ENCODE data around the gene TAF5L. TPM values are rescaled to one million over a fixed set of nuclear protein-coding genes. Genes with fewer than 3 reads are reported as not detected.

The TAF5L gene
- total RNA-seq, 1 experiment from 2014 or later, result 36.3 TPM

GRCh38 chr1:229590119-229590518 is 35.8 kb downstream of the TAF5L start:
- peaks cover 22% of the 10 kb centered on the region for H3K36me3 Mint-ChIP-seq (ENCODE audit: insufficient read depth, unreplicated experiment)
- CTCF ChIA-PET, result no interaction called here
- H3K9me3 Mint-ChIP-seq (ENCODE audit: low read depth, unreplicated experiment), result no peaks in the 10 kb centered on the region
- no peaks in the 10 kb centered on the region for H3K4me1 Mint-ChIP-seq (ENCODE audit: low read depth, unreplicated experiment)
- H3K27ac Mint-ChIP-seq (ENCODE audit: unreplicated experiment), result no peak overlapping the region
- intact Hi-C loops (cut with micrococcal nuclease; ENCODE audit: unreplicated experiment), result no loop called here
- no peak overlapping the region for H3K4me3 Mint-ChIP-seq (ENCODE audit: low read depth, unreplicated experiment)
- no peak for DNase-seq
- TF ChIP-seq CTCF (IDR thresholded peaks at IDR 0.05; ENCODE audit: unreplicated experiment), result no peak
- H3K27me3 Mint-ChIP-seq (ENCODE audit: unreplicated experiment), result no peaks in the 10 kb centered on the region
- BruUV-seq (replicated peaks), result no TSS peak

GRCh38 chr1:229585338-229585737 is 40.6 kb downstream of the TAF5L start:
- Mint-ChIP-seq H3K27ac (ENCODE audit: unreplicated experiment) (no peak overlapping the region), H3K4me1 (ENCODE audit: low read depth, unreplicated experiment) (no peaks in the 10 kb centered on the region), H3K36me3 (ENCODE audit: insufficient read depth, unreplicated experiment) (no peaks in the 10 kb centered on the region), H3K4me3 (ENCODE audit: low read depth, unreplicated experiment) (no peak overlapping the region), H3K9me3 (ENCODE audit: low read depth, unreplicated experiment) (no peaks in the 10 kb centered on the region), H3K27me3 (ENCODE audit: unreplicated experiment) (no peaks in the 10 kb centered on the region)
- intact Hi-C loops (cut with micrococcal nuclease; ENCODE audit: unreplicated experiment), result no loop called here
- BruUV-seq (replicated peaks), result no TSS peak
- no peak for DNase-seq
- TF ChIP-seq CTCF (IDR thresholded peaks at IDR 0.05; ENCODE audit: unreplicated experiment), result no peak
- CTCF ChIA-PET, result interaction anchor here (0.7 kb wide), 1 partner anchor 27 kb away, joined by 4 read pairs; no protein-coding TSS in a partner anchor

- intact Hi-C loops (cut with micrococcal nuclease; ENCODE audit: unreplicated experiment), result no loop called here
- H3K9me3 Mint-ChIP-seq (ENCODE audit: low read depth, unreplicated experiment), result no peaks in the 10 kb centered on the region
- no peak for TF ChIP-seq CTCF (IDR thresholded peaks at IDR 0.05; ENCODE audit: unreplicated experiment)
- no peak for DNase-seq
- H3K4me1 Mint-ChIP-seq (ENCODE audit: low read depth, unreplicated experiment), result peaks cover 12% of the 10 kb centered on the region
- no TSS peak for BruUV-seq (replicated peaks)
- no peaks in the 10 kb centered on the region for H3K36me3 Mint-ChIP-seq (ENCODE audit: insufficient read depth, unreplicated experiment)
- no peak overlapping the region for H3K27ac Mint-ChIP-seq (ENCODE audit: unreplicated experiment)
- CTCF ChIA-PET, result interaction anchor here (1.3 kb wide), 1 partner anchor 24 kb away, joined by 3 read pairs; the partner anchor contains the start of gene ABCB10
- H3K27me3 Mint-ChIP-seq (ENCODE audit: unreplicated experiment), result no peaks in the 10 kb centered on the region
- H3K4me3 Mint-ChIP-seq (ENCODE audit: low read depth, unreplicated experiment), result no peak overlapping the region
These were observed 43.2 kb downstream of the TAF5L start for GRCh38 chr1:229582715-229583114.

- H3K4me3 Mint-ChIP-seq (ENCODE audit: low read depth, unreplicated experiment), result no peak overlapping the region
- no peak for DNase-seq
- no peaks in the 10 kb centered on the region for H3K36me3 Mint-ChIP-seq (ENCODE audit: insufficient read depth, unreplicated experiment)
- CTCF ChIA-PET, result interaction anchor here (0.5 to 1.3 kb wide), 2 partner anchors 23 to 76 kb away, joined by 3 to 4 read pairs; partner anchors contain the start of gene ABCB10
- no peak overlapping the region for H3K27ac Mint-ChIP-seq (ENCODE audit: unreplicated experiment)
- TF ChIP-seq CTCF (IDR thresholded peaks at IDR 0.05; ENCODE audit: unreplicated experiment), result no peak
- H3K4me1 Mint-ChIP-seq (ENCODE audit: low read depth, unreplicated experiment), result peaks cover 12% of the 10 kb centered on the region
- H3K9me3 Mint-ChIP-seq (ENCODE audit: low read depth, unreplicated experiment), result no peaks in the 10 kb centered on the region
- no peaks in the 10 kb centered on the region for H3K27me3 Mint-ChIP-seq (ENCODE audit: unreplicated experiment)
- BruUV-seq (replicated peaks), result no TSS peak
- intact Hi-C loops (cut with micrococcal nuclease; ENCODE audit: unreplicated experiment), result no loop called here
These were observed 43.8 kb downstream of the TAF5L start for GRCh38 chr1:229582011-229582694.

Data from Calu3 (cell line).